NB4 (cell line): Measurements from ENCODE around the gene PPM1F.

Source experiments
- MYC ChIP-seq: IDR thresholded peaks from 2 replicates; pipeline ENCODE4 v1.6.1; 2011; ENCODE audit warnings: low read depth, low read length
- POLR2A ChIP-seq: IDR thresholded peaks from 2 replicates; pipeline ENCODE4 v1.6.1; 2011; ENCODE audit warnings: mild to moderate bottlenecking; ENCODE audit not compliant: insufficient read length; ENCODE audit errors: extremely low read depth
- TF ChIP-seq, protein P1 (sequence below): IDR thresholded peaks from one replicate; pipeline ENCODE4 v1.5.1; 2012; ENCODE audit warnings: low read depth, low read length
- TF ChIP-seq, protein P2 (sequence below): IDR thresholded peaks from 2 replicates; pipeline ENCODE4 v1.6.1; 2011; ENCODE audit warnings: low read depth, low read length

- TF ChIP-seq POLR2A, result no peak
- TF ChIP-seq, protein P1, sequence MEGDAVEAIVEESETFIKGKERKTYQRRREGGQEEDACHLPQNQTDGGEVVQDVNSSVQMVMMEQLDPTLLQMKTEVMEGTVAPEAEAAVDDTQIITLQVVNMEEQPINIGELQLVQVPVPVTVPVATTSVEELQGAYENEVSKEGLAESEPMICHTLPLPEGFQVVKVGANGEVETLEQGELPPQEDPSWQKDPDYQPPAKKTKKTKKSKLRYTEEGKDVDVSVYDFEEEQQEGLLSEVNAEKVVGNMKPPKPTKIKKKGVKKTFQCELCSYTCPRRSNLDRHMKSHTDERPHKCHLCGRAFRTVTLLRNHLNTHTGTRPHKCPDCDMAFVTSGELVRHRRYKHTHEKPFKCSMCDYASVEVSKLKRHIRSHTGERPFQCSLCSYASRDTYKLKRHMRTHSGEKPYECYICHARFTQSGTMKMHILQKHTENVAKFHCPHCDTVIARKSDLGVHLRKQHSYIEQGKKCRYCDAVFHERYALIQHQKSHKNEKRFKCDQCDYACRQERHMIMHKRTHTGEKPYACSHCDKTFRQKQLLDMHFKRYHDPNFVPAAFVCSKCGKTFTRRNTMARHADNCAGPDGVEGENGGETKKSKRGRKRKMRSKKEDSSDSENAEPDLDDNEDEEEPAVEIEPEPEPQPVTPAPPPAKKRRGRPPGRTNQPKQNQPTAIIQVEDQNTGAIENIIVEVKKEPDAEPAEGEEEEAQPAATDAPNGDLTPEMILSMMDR, result no peak
- TF ChIP-seq, protein P2, sequence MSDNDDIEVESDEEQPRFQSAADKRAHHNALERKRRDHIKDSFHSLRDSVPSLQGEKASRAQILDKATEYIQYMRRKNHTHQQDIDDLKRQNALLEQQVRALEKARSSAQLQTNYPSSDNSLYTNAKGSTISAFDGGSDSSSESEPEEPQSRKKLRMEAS, result no peak
- TF ChIP-seq MYC, result no peak
Measured at GRCh38 chr22:21917959-21918261, 34.7 kb downstream of the PPM1F start.
